ENCODE measurements around the gene FOXO6. TPM values are rescaled to one million over a fixed set of nuclear protein-coding genes. Genes with fewer than 3 reads are reported as not detected.

Gene FOXO6
- total and polyA plus RNA-seq, 2 of the 13 experiments (the other 11 are each of a cell fraction or from before 2014, with no cell fraction given), result 0.13 TPM; not detected in 1

- no peak overlapping the region for H3K4me3 ChIP-seq (replicated peaks in 1 of 3; ENCODE audit: insufficient read depth in 1 of 3, low read depth in 2 of 3, low read length in 3 of 3)
- TF ChIP-seq EP300 (IDR thresholded peaks at IDR 0.05; ENCODE audit: low read depth in 2 of 2, low read length in 2 of 2) (no peak), EP300 (CRISPR knock-in tag; IDR thresholded peaks at IDR 0.05; ENCODE audit: borderline replicate concordance) (no peak), JDP2 (CRISPR knock-in tag; IDR thresholded peaks at IDR 0.05; ENCODE audit: borderline replicate concordance) (no peak), ZFY (CRISPR knock-in tag; IDR thresholded peaks at IDR 0.05) (no peak), ZFP90 (CRISPR knock-in tag; IDR thresholded peaks at IDR 0.05; ENCODE audit: borderline replicate concordance) (no peak), ZXDC (CRISPR knock-in tag; IDR thresholded peaks at IDR 0.05) (no peak), SKI (IDR thresholded peaks at IDR 0.05; ENCODE audit: partially characterized antibody) (no peak), SCMH1 (CRISPR knock-in tag; IDR thresholded peaks at IDR 0.05; ENCODE audit: borderline replicate concordance) (no peak), NR2F1 (CRISPR knock-in tag; IDR thresholded peaks at IDR 0.05) (no peak), ATF2 (CRISPR knock-in tag; IDR thresholded peaks at IDR 0.05) (no peak)
- no TSS peak for BruUV-seq (replicated peaks)
- ChIA-PET POLR2A (no interaction called here), CTCF (ENCODE audit: low intra/inter-chr PET ratio, low total read pairs) (no interaction called here)
- no peak for DNase-seq (ENCODE audit: low spot score)
- no peak overlapping the region for H3K9ac ChIP-seq (ENCODE audit: insufficient read depth, low read depth, low read length)
- H3K79me2 ChIP-seq (ENCODE audit: insufficient read depth, low read length), result no peaks in the 10 kb centered on the region
- H3K27ac ChIP-seq (ENCODE audit: extremely low read length, insufficient read depth, low read length), result no peak overlapping the region
- no peak for FAIRE-seq
- ATAC-seq, result no peak
- no peaks in the 10 kb centered on the region for H4K20me1 ChIP-seq (ENCODE audit: insufficient read depth, low read length)
- no peaks in the 10 kb centered on the region for H3K9me3 ChIP-seq (ENCODE audit: low read length)
- in situ Hi-C loops (cut with HindIII; ENCODE audit: extremely low pct_ligation_motif_present, low pct_unique_long_range_greater_than_20kb), result no loop called here
- intact Hi-C loops (cut with micrococcal nuclease; ENCODE audit: unreplicated experiment), result no loop called here
- no peak overlapping the region for H3K4me2 ChIP-seq (ENCODE audit: low read depth, low read length)
- H3K27me3 ChIP-seq (ENCODE audit: control insufficient read depth in 1 of 2, insufficient read depth in 2 of 2, low read length in 2 of 2), result peaks cover 0 to 3% of the 10 kb centered on the region in 2 experiments; a peak in 1 of 5 replicates
- 53% methylated on average over 5 of the region's 5 CpGs for WGBS (ENCODE audit: low lambda C conversion rate)
- no peak overlapping the region for H2AFZ ChIP-seq (ENCODE audit: low read length)
- no peaks in the 10 kb centered on the region for H3K36me3 ChIP-seq (replicated peaks in 1 of 2; ENCODE audit: control insufficient read depth in 1 of 2, insufficient read depth in 2 of 2, low read length in 2 of 2)
- H3K4me1 ChIP-seq (ENCODE audit: insufficient read depth, low read length), result no peaks in the 10 kb centered on the region
Observed at GRCh38 chr1:41344708-41345159, 16.5 kb upstream of the FOXO6 start.

Measured in HepG2 (cell line).